HEK293 (cell line): ENCODE results near the gene TP53I3.

Experiments used
- CTCF ChIA-PET: fragments of 350-600 bp; formaldehyde crosslinking; extraction: SDS; loops from one replicate; lab custom pipeline; 2021; ENCODE audit warnings: antibody characterized with exemption; lab: Yijun Ruan, JAX
- POLR2A ChIA-PET: fragments of 300-600 bp; formaldehyde crosslinking; extraction: SDS; loops from one replicate; lab custom pipeline; 2020; ENCODE audit warnings: antibody characterized with exemption, inconsistent platforms; lab: Yijun Ruan, JAX
- H3K27ac ChIP-seq: fragments of 200-500 bp; sonication (Bioruptor generic); 2 replicates; pipeline ENCODE4 v1.5.1; 2014; ENCODE audit warnings: low read depth, low read length, control low read depth, inconsistent platforms; ENCODE audit errors: extremely low read depth
- H3K36me3 ChIP-seq, 2 experiments: fragments of 200-500 bp in 1 of 2; sonication (Bioruptor generic) in 1 of 2; 1 replicate in 1 of 2; 2 replicates in 1 of 2; pipeline ENCODE4 v1.5.1; 2014 to 2017; ENCODE audit warnings: inconsistent platforms in 2 of 2, low read length in 2 of 2; ENCODE audit not compliant: control insufficient read depth in 2 of 2, insufficient read depth in 1 of 2
- H3K4me1 ChIP-seq: fragments of 200-500 bp; sonication (Bioruptor generic); 2 replicates; pipeline ENCODE4 v1.5.1; 2014; ENCODE audit warnings: mild to moderate bottlenecking, low read length, inconsistent platforms; ENCODE audit not compliant: control insufficient read depth, insufficient read depth
- H3K4me3 ChIP-seq: 2 replicates; pipeline ENCODE4 v1.5.1; 2011; ENCODE audit warnings: low read depth, mild to moderate bottlenecking, control low read depth, low read length, moderate library complexity
- H3K9me3 ChIP-seq: fragments of 200-500 bp; sonication (Bioruptor generic); 2 replicates; pipeline ENCODE4 v1.5.1; 2014; ENCODE audit warnings: low read depth, low read length, inconsistent platforms; ENCODE audit not compliant: control insufficient read depth, insufficient read depth
- BCL6B ChIP-seq: fragments of 450-650 bp; formaldehyde crosslinking; IDR thresholded peaks from 2 replicates; pipeline ENCODE4 v1.5.1; 2017; ENCODE audit warnings: missing biosample characterization, missing genetic modification characterization
- GLI4 ChIP-seq: fragments of 450-650 bp; formaldehyde crosslinking; IDR thresholded peaks from 2 replicates; pipeline ENCODE4 v1.5.1; 2016; ENCODE audit warnings: missing biosample characterization, missing genetic modification characterization
- GLIS1 ChIP-seq: fragments of 450-650 bp; formaldehyde crosslinking; IDR thresholded peaks from 2 replicates; pipeline ENCODE4 v1.5.1; 2016; ENCODE audit warnings: missing biosample characterization, missing genetic modification characterization
- GLIS2 ChIP-seq: fragments of 450-650 bp; formaldehyde crosslinking; IDR thresholded peaks from 2 replicates; pipeline ENCODE4 v1.5.1; 2016; ENCODE audit warnings: missing biosample characterization, missing genetic modification characterization
- HOXA7 ChIP-seq: sonication (generic); formaldehyde crosslinking; IDR thresholded peaks from 2 replicates; pipeline ENCODE4 v1.8.1; 2022; ENCODE audit warnings: missing genetic modification reagents, borderline replicate concordance
- MEIS1 ChIP-seq: sonication (generic); formaldehyde crosslinking; IDR thresholded peaks from 2 replicates; pipeline ENCODE4 v1.8.1; 2022; ENCODE audit warnings: missing genetic modification reagents, mild to moderate bottlenecking, borderline replicate concordance
- MYNN ChIP-seq: fragments of 450-650 bp; formaldehyde crosslinking; IDR thresholded peaks from 2 replicates; pipeline ENCODE4 v1.5.1; 2016; ENCODE audit warnings: missing biosample characterization, missing genetic modification characterization, borderline replicate concordance
- PBX3 ChIP-seq: sonication (generic); formaldehyde crosslinking; IDR thresholded peaks from 2 replicates; pipeline ENCODE4 v1.8.1; 2022; ENCODE audit warnings: mild to moderate bottlenecking, moderate library complexity, missing genetic modification reagents
- PRDM1 ChIP-seq: fragments of 450-650 bp; formaldehyde crosslinking; IDR thresholded peaks from 2 replicates; pipeline ENCODE4; 2016; ENCODE audit warnings: missing biosample characterization, missing genetic modification characterization
- SP2 ChIP-seq: fragments of 450-650 bp; formaldehyde crosslinking; IDR thresholded peaks from 2 replicates; pipeline ENCODE4 v1.5.1; 2016; ENCODE audit warnings: missing biosample characterization, missing genetic modification characterization
- SP3 ChIP-seq: fragments of 450-650 bp; formaldehyde crosslinking; IDR thresholded peaks from 2 replicates; pipeline ENCODE4 v1.5.1; 2016; ENCODE audit warnings: missing biosample characterization, missing genetic modification characterization
- YY2 ChIP-seq: fragments of 450-650 bp; formaldehyde crosslinking; IDR thresholded peaks from 2 replicates; pipeline ENCODE4 v1.5.1; 2016; ENCODE audit warnings: missing biosample characterization, missing genetic modification characterization
- ZBTB1 ChIP-seq: fragments of 450-650 bp; formaldehyde crosslinking; IDR thresholded peaks from 2 replicates; pipeline ENCODE4 v1.5.1; 2016; ENCODE audit warnings: missing biosample characterization, missing genetic modification characterization
- ZBTB11 ChIP-seq: fragments of 450-650 bp; formaldehyde crosslinking; conservative IDR thresholded peaks from 2 replicates; pipeline ENCODE4 v1.5.1; 2016; ENCODE audit warnings: low read depth, missing biosample characterization, missing genetic modification characterization
- ZBTB17 ChIP-seq: fragments of 450-650 bp; formaldehyde crosslinking; IDR thresholded peaks from 2 replicates; pipeline ENCODE4 v1.5.1; 2016; ENCODE audit warnings: missing biosample characterization, missing genetic modification characterization
- ZEB2 ChIP-seq: fragments of 450-650 bp; formaldehyde crosslinking; IDR thresholded peaks from 2 replicates; pipeline ENCODE4 v1.5.1; 2016; ENCODE audit warnings: missing biosample characterization, missing genetic modification characterization
- ZFP37 ChIP-seq: fragments of 450-650 bp; formaldehyde crosslinking; IDR thresholded peaks from 2 replicates; pipeline ENCODE4 v1.5.1; 2016; ENCODE audit warnings: missing biosample characterization, missing genetic modification characterization
- ZNF10 ChIP-seq: fragments of 450-650 bp; formaldehyde crosslinking; IDR thresholded peaks from 2 replicates; pipeline ENCODE4 v1.5.1; 2017; ENCODE audit warnings: missing biosample characterization, missing genetic modification characterization
- ZNF114 ChIP-seq: fragments of 450-650 bp; formaldehyde crosslinking; IDR thresholded peaks from 2 replicates; pipeline ENCODE4 v1.5.0; 2017; ENCODE audit warnings: missing biosample characterization, missing genetic modification characterization
- ZNF174 ChIP-seq: fragments of 450-650 bp; formaldehyde crosslinking; IDR thresholded peaks from 2 replicates; pipeline ENCODE4 v1.5.0; 2017; ENCODE audit warnings: missing biosample characterization, mild to moderate bottlenecking, missing genetic modification characterization
- ZNF202 ChIP-seq: fragments of 450-650 bp; formaldehyde crosslinking; IDR thresholded peaks from 2 replicates; pipeline ENCODE4 v1.5.1; 2016; ENCODE audit warnings: missing biosample characterization, missing genetic modification characterization, borderline replicate concordance
- ZNF335 ChIP-seq: fragments of 450-650 bp; formaldehyde crosslinking; conservative IDR thresholded peaks from 2 replicates; pipeline ENCODE4 v1.5.1; 2016; ENCODE audit warnings: missing biosample characterization, missing genetic modification characterization
- ZNF398 ChIP-seq: fragments of 450-650 bp; formaldehyde crosslinking; IDR thresholded peaks from 2 replicates; pipeline ENCODE4 v1.5.1; 2017; ENCODE audit warnings: missing biosample characterization, missing genetic modification characterization
- ZNF544 ChIP-seq: fragments of 450-650 bp; formaldehyde crosslinking; IDR thresholded peaks from 2 replicates; pipeline ENCODE4 v1.5.0; 2017; ENCODE audit warnings: missing biosample characterization, missing genetic modification characterization
- ZNF561 ChIP-seq: fragments of 450-650 bp; IDR thresholded peaks from 2 replicates; pipeline ENCODE4 v1.5.1; 2018; ENCODE audit warnings: missing biosample characterization, missing genetic modification characterization, borderline replicate concordance
- ZNF571 ChIP-seq: fragments of 450-650 bp; formaldehyde crosslinking; IDR thresholded peaks from 2 replicates; pipeline ENCODE4 v1.5.0; 2017; ENCODE audit warnings: missing biosample characterization, missing genetic modification characterization
- ZNF580 ChIP-seq: fragments of 450-650 bp; formaldehyde crosslinking; IDR thresholded peaks from 2 replicates; pipeline ENCODE4 v1.5.1; 2016; ENCODE audit warnings: missing biosample characterization, missing genetic modification characterization
- ZNF830 ChIP-seq: fragments of 450-650 bp; IDR thresholded peaks from 2 replicates; pipeline ENCODE4 v1.5.0; 2018; ENCODE audit warnings: missing biosample characterization, missing genetic modification characterization, low read depth, mild to moderate bottlenecking, moderate library complexity
- ZSCAN4 ChIP-seq: fragments of 450-650 bp; formaldehyde crosslinking; IDR thresholded peaks from 2 replicates; pipeline ENCODE4 v1.5.1; 2017; ENCODE audit warnings: missing biosample characterization, missing genetic modification characterization

TP53I3 gene

GRCh38 chr2:24123195-24123921 is 38.7 kb upstream of the TP53I3 start, which contains the start of the genes FAM228B and PFN4:
FAM228B (plus strand) TSS chr2:24123469; CDS start chr2:24124362, 893 bp downstream.
PFN4 (minus strand) TSS chr2:24123334; CDS start chr2:24122535, 799 bp downstream.
- POLR2A ChIA-PET: interaction anchor here (0.7 to 2.0 kb wide), 5 partner anchors 12 to 196 kb away, joined by 3 to 11 read pairs (median 4); partner anchors contain the start of genes ATAD2B, SF3B6, TP53I3 and WDCP
- H3K9me3 ChIP-seq: no peaks in the 10 kb centered on the region
- CTCF ChIA-PET: no interaction called here
- peak within 1 kb of the TSS; percentile 79 for H3K27ac ChIP-seq
- peaks cover 3% of the 10 kb centered on the region for H3K4me1 ChIP-seq
- no peaks in the 10 kb centered on the region for H3K36me3 ChIP-seq
- H3K4me3 ChIP-seq: peak within 1 kb of the TSS; percentile 72
- TF ChIP-seq PBX3 (CRISPR knock-in tag): peak; percentile 86
- TF ChIP-seq BCL6B (tag by site-specific recombination): no peak
- TF ChIP-seq ZNF561 (tag by site-specific recombination): peak; percentile 89
- no peak for TF ChIP-seq ZNF571 (tag by site-specific recombination)
- no peak for TF ChIP-seq YY2 (tag by site-specific recombination)
- TF ChIP-seq ZNF202 (tag by site-specific recombination): no peak
- TF ChIP-seq MYNN (tag by site-specific recombination): no peak
- TF ChIP-seq ZNF830 (tag by site-specific recombination): no peak
- TF ChIP-seq HOXA7 (CRISPR knock-in tag): no peak
- 0 out of 2 replicates have a peak, but pooled peaks have one; percentile 14 for TF ChIP-seq ZSCAN4 (tag by site-specific recombination)
- TF ChIP-seq GLIS1: peak; percentile 50; the same call in 1 of the 2 replicates
- TF ChIP-seq ZEB2 (tag by site-specific recombination): peak; percentile 61; the same call in 1 of the 2 replicates
- peak; percentile 70 for TF ChIP-seq ZNF335 (tag by site-specific recombination)
- TF ChIP-seq GLIS2: peak; percentile 88; the same call in 1 of the 2 replicates
- no peak for TF ChIP-seq ZBTB1
- no peak for TF ChIP-seq ZNF580 (tag by site-specific recombination)
- TF ChIP-seq ZNF174 (tag by site-specific recombination): no peak
- peak; percentile 62 for TF ChIP-seq SP3 (tag by site-specific recombination)
- peak; percentile 81 for TF ChIP-seq SP2 (tag by site-specific recombination)
- peak; percentile 31; the same call in 1 of the 2 replicates for TF ChIP-seq ZBTB11 (tag by site-specific recombination)
- TF ChIP-seq ZNF114 (tag by site-specific recombination): no peak
- TF ChIP-seq GLI4: no peak
- TF ChIP-seq ZNF398 (tag by site-specific recombination): peak; percentile 55; the same call in 1 of the 2 replicates
- TF ChIP-seq ZNF544: no peak
- no peak for TF ChIP-seq PRDM1
- TF ChIP-seq ZNF10: no peak; the same call in 1 of the 2 replicates
- TF ChIP-seq ZBTB17 (tag by site-specific recombination): no peak
- TF ChIP-seq MEIS1 (CRISPR knock-in tag): no peak
- peak; percentile 85 for TF ChIP-seq ZFP37 (tag by site-specific recombination)
